H1 (cell line): ENCODE data around the gene RIMBP2. TPM values are rescaled to one million over a fixed set of nuclear protein-coding genes. Genes with fewer than 3 reads are reported as not detected.

ENCODE experiments used
- CTCF ChIA-PET: fragments of 300-600 bp; sonication (Branson Sonifier 250); formaldehyde crosslinking; loops from one replicate; lab custom pipeline; 2021; ENCODE audit not compliant: partially characterized antibody; lab: Charles Lee
- POLR2A ChIA-PET: fragments of 300-600 bp; sonication (Branson Sonifier 250); formaldehyde crosslinking; loops from one replicate; lab custom pipeline; 2021; ENCODE audit warnings: inconsistent platforms; ENCODE audit not compliant: partially characterized antibody; lab: Charles Lee
- DNase-seq, 2 experiments: peaks; one replicate each; pipeline versions ENCODE4 v3.0.0 to v3.0.0-alpha.2; 2010 to 2022; ENCODE audit warnings: low spot score in 2 of 2, low read depth in 1 of 2, mixed read lengths in 1 of 2
- FAIRE-seq: peaks from 2 replicates; lab custom pipeline; 2011; peaks lifted over from hg19 to GRCh38; lab: Jason Lieb, UNC
- H2AFZ ChIP-seq: 2 replicates; pipeline ENCODE4 v1.8.1; 2012; ENCODE audit warnings: low read length, inconsistent platforms
- H2AK5ac ChIP-seq: 2 replicates; pipeline ENCODE4 v1.6.1; 2013; ENCODE audit warnings: low read depth, low read length
- H2BK120ac ChIP-seq: replicated peaks from 2 replicates; pipeline ENCODE3; 2013; ENCODE audit warnings: low read depth, low read length, inconsistent platforms
- H2BK12ac ChIP-seq: 2 replicates; pipeline ENCODE4 v1.6.1; 2013; ENCODE audit warnings: low read depth, low read length
- H2BK15ac ChIP-seq: 2 replicates; pipeline ENCODE4 v1.6.1; 2013; ENCODE audit warnings: low read length
- H2BK20ac ChIP-seq: 2 replicates; pipeline ENCODE4 v1.6.1; 2013; ENCODE audit warnings: low read length
- H2BK5ac ChIP-seq: 2 replicates; pipeline ENCODE4 v1.6.1; 2013; ENCODE audit warnings: low read depth, low read length
- H3K14ac ChIP-seq: 2 replicates; pipeline ENCODE4 v1.6.1; 2013; ENCODE audit warnings: inconsistent platforms; ENCODE audit not compliant: insufficient read length
- H3K18ac ChIP-seq: 2 replicates; pipeline ENCODE4 v1.6.1; 2013; ENCODE audit warnings: low read length; ENCODE audit errors: extremely low read depth
- H3K23ac ChIP-seq: 2 replicates; pipeline ENCODE4 v1.6.1; 2013; ENCODE audit warnings: inconsistent platforms; ENCODE audit not compliant: insufficient read length
- H3K23me2 ChIP-seq: 2 replicates; pipeline ENCODE4 v1.6.1; 2013; ENCODE audit warnings: low read depth, low read length
- H3K27ac ChIP-seq: 2 replicates; pipeline ENCODE4 v1.6.1; 2011; ENCODE audit warnings: low read depth, low read length, inconsistent platforms
- H3K27me3 ChIP-seq, 4 experiments: replicated peaks in 1 of 4; 1 replicate in 1 of 4; 2 replicates in 3 of 4; pipeline versions ENCODE4 v1.6.1 to v1.8.1; 2011 to 2013; ENCODE audit warnings: low read length in 3 of 4, mild to moderate bottlenecking in 3 of 4, inconsistent platforms in 2 of 4, mixed read lengths in 2 of 4, moderate library complexity in 1 of 4; ENCODE audit not compliant: control insufficient read depth in 3 of 4, insufficient read depth in 3 of 4; ENCODE audit errors: extremely low read depth in 1 of 4
- H3K36me3 ChIP-seq, 4 experiments: 2 replicates each; pipeline versions ENCODE4 v1.6.1 to v1.8.1; 2011 to 2013; ENCODE audit warnings: mild to moderate bottlenecking in 4 of 4, low read length in 3 of 4, moderate library complexity in 2 of 4, control low read depth in 1 of 4, inconsistent platforms in 1 of 4; ENCODE audit not compliant: insufficient read depth in 4 of 4, control insufficient read depth in 2 of 4
- H3K4ac ChIP-seq: replicated peaks from 2 replicates; pipeline ENCODE3; 2013; ENCODE audit warnings: low read length, low read depth, mixed read lengths, inconsistent platforms; ENCODE audit not compliant: insufficient read length
- H3K4me1 ChIP-seq, 4 experiments: replicated peaks in 1 of 4; 1 replicate in 1 of 4; 2 replicates in 3 of 4; pipeline versions ENCODE4 v1.6.1 to v1.8.1; 2011 to 2013; ENCODE audit warnings: low read length in 3 of 4, inconsistent platforms in 2 of 4, mixed read lengths in 1 of 4; ENCODE audit not compliant: insufficient read depth in 4 of 4, control insufficient read depth in 3 of 4
- H3K4me2 ChIP-seq, 2 experiments: 2 replicates each; pipeline versions ENCODE4 v1.6.1 to v1.8.1; 2011 to 2013; ENCODE audit warnings: low read depth in 2 of 2, low read length in 2 of 2, control low read depth in 1 of 2, inconsistent platforms in 1 of 2, mild to moderate bottlenecking in 1 of 2; ENCODE audit not compliant: insufficient read depth in 1 of 2
- H3K4me3 ChIP-seq, 4 experiments: fragments of 200-600, 300-600 bp in 1 of 4; sonication (generic), shearing (Covaris generic), sonication (Bioruptor Twin) in 1 of 4; 2 replicates each; pipeline versions ENCODE4 v1.5.1 to v1.8.1; 2011 to 2016; ENCODE audit warnings: low read length in 4 of 4, low read depth in 3 of 4, control low read depth in 2 of 4, inconsistent platforms in 2 of 4, mild to moderate bottlenecking in 2 of 4, mixed read lengths in 1 of 4, moderate library complexity in 1 of 4; ENCODE audit not compliant: insufficient read depth in 2 of 4; ENCODE audit errors: extremely low read depth in 1 of 4
- H3K56ac ChIP-seq: replicated peaks from 2 replicates; pipeline ENCODE3; 2013; ENCODE audit warnings: low read depth, mild to moderate bottlenecking, mixed read lengths, low read length, inconsistent platforms; ENCODE audit not compliant: insufficient read length
- H3K79me1 ChIP-seq: 2 replicates; pipeline ENCODE4 v1.6.1; 2013; ENCODE audit warnings: low read depth, low read length, control low read depth
- H3K79me2 ChIP-seq, 2 experiments: 2 replicates each; pipeline versions ENCODE4 v1.6.1 to v1.8.1; 2012 to 2013; ENCODE audit warnings: low read length in 2 of 2, mild to moderate bottlenecking in 2 of 2, inconsistent platforms in 1 of 2; ENCODE audit not compliant: insufficient read depth in 2 of 2, control insufficient read depth in 1 of 2
- H3K9ac ChIP-seq, 4 experiments: replicated peaks in 1 of 4; 1 replicate in 1 of 4; 2 replicates in 3 of 4; pipeline versions ENCODE4 v1.6.1 to v1.8.1; 2011 to 2013; ENCODE audit warnings: low read depth in 3 of 4, low read length in 3 of 4, control low read depth in 2 of 4, mild to moderate bottlenecking in 2 of 4, moderate library complexity in 2 of 4, inconsistent platforms in 1 of 4; ENCODE audit errors: extremely low read depth in 1 of 4
- H3K9me3 ChIP-seq, 2 experiments: 2 replicates each; pipeline versions ENCODE4 v1.6.1 to v1.8.1; 2012 to 2013; ENCODE audit warnings: mild to moderate bottlenecking in 2 of 2, moderate library complexity in 2 of 2, control low read depth in 1 of 2, inconsistent platforms in 1 of 2, low read depth in 1 of 2, low read length in 1 of 2, mixed read lengths in 1 of 2; ENCODE audit not compliant: insufficient read depth in 2 of 2
- H4K20me1 ChIP-seq, 2 experiments: replicated peaks in 1 of 2; 2 replicates each; pipeline versions ENCODE3 to v1.8.1; 2011 to 2013; ENCODE audit warnings: inconsistent platforms in 2 of 2, low read length in 2 of 2, mild to moderate bottlenecking in 1 of 2; ENCODE audit not compliant: insufficient read depth in 2 of 2, control insufficient read depth in 1 of 2
- H4K5ac ChIP-seq: 2 replicates; pipeline ENCODE4 v1.6.1; 2013; ENCODE audit warnings: low read length, low read depth, mixed read lengths, inconsistent platforms; ENCODE audit not compliant: insufficient read length
- H4K8ac ChIP-seq: 2 replicates; pipeline ENCODE4 v1.8.0; 2013; ENCODE audit warnings: mild to moderate bottlenecking, moderate library complexity, low read length, inconsistent platforms; ENCODE audit not compliant: insufficient read depth; ENCODE audit errors: extremely low read depth
- H4K91ac ChIP-seq: replicated peaks from 2 replicates; pipeline ENCODE3; 2013; ENCODE audit warnings: low read length, mixed read lengths, inconsistent platforms; ENCODE audit not compliant: insufficient read length
- EP300 ChIP-seq, 2 experiments: IDR thresholded peaks; 1 replicate in 1 of 2; 2 replicates in 1 of 2; pipeline ENCODE4 v1.6.1; 2011 to 2012; ENCODE audit warnings: low read depth in 2 of 2, low read length in 2 of 2, mild to moderate bottlenecking in 2 of 2, borderline replicate concordance in 1 of 2, inconsistent platforms in 1 of 2, moderate library complexity in 1 of 2
- GTF2F1 ChIP-seq: IDR thresholded peaks from 2 replicates; pipeline ENCODE4 v1.6.1; 2012; ENCODE audit warnings: low read depth, low read length, improper control_type of control experiment, borderline replicate concordance
- NANOG ChIP-seq: IDR thresholded peaks from 2 replicates; pipeline ENCODE4 v1.6.1; 2011; ENCODE audit warnings: low read length, low read depth, mild to moderate bottlenecking, inconsistent platforms; ENCODE audit not compliant: insufficient read depth, poor library complexity, severe bottlenecking
- SP2 ChIP-seq: IDR thresholded peaks from 2 replicates; pipeline ENCODE4 v1.6.1; 2012; ENCODE audit warnings: mild to moderate bottlenecking, low read length, inconsistent platforms
- WGBS, 2 experiments: shearing (Covaris generic) in 1 of 2; methylation state at CpG; one replicate each; pipeline versions ENCODE4 v1.1.6 to v1.1.7; 2013 to 2015; ENCODE audit warnings: low lambda C conversion rate in 2 of 2, mixed read lengths in 2 of 2, inconsistent platforms in 1 of 2, low coverage in 1 of 2, missing lambda C conversion rate in 1 of 2; ENCODE audit not compliant: insufficient replicate concordance in 2 of 2, insufficient coverage in 1 of 2, insufficient read length in 1 of 2; ENCODE audit errors: extremely low coverage in 1 of 2, missing lambda C conversion rate in 1 of 2; 5-methylcytosine and 5-hydroxymethylcytosine counted together
- polyA plus RNA-seq, 7 experiments: library from polyadenylated mRNA; depleted of rRNA in 3 of 7; stranded (reverse) in 5 of 7; unstranded in 2 of 7; fragments of >200 nt in 5 of 7; fragments of 200-250 nt in 2 of 7; gene quantifications; 1 replicate in 5 of 7; 2 replicates in 1 of 7; 4 replicates in 1 of 7; pipeline versions ENCODE4 v1.2.1 to v1.2.3, GENCODE V29; 2011 to 2013; ENCODE audit warnings: missing spikeins in 2 of 7, mixed read lengths in 2 of 7
- total RNA-seq: library from RNA; stranded (reverse); fragmentation: NEBNext Ultra II Directional; extraction: Animal tissue kit (Norgen Biotek cat#: 25700); gene quantifications from 2 replicates; pipeline ENCODE4 v1.2.1, GENCODE V29; 2021
- TF ChIP-seq, protein P1 (sequence below): IDR thresholded peaks from 2 replicates; pipeline ENCODE4 v1.6.1; 2012; ENCODE audit warnings: low read length, inconsistent platforms

The RIMBP2 gene
- total and polyA plus RNA-seq, 2 of the 8 experiments (the other 6 are each of a cell fraction or from before 2014, with no cell fraction given): 0.18 to 0.65 TPM

DNA sequence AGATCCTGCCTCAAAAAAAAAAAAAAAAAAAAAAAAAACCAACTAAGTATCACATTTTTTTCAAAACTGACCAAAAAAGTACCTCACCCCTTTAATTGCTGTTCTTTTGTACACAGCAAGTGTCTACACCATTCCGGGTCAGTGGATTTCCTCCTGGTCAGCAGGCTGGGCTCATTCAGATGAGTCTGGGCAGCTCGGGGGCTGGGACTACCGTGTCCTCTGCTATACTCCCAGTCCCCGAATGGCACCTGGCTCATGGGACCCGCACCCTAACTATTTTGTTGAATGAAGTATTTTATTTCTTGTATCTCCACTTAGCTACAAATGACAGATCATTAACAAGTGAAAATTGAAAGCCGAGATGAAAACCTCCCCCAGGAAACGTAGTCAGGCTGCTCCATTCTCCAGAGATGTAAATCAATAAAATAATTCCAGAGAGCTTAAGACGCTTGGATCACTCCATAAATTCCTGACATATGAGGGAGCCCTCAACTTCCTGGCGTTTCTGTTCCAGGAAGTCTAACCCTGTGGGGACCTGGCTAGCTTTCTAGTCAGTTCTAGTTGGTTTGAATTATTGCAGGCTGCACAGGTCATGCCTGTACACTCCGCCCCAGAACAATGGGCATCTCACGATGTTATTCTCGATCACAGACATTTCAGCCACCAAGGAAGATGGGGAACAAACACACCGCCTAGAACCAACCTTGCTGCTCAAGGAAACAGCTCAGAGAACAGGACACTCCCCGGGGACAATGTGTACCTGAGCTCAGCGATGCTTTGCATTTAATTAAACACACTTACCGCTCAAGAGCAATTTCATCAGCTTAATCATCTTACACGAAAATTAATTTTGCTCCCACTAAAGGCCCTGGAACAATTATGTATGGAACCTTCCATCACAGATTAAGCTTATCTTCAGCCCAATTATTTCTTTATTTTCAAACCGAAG, 76.3 kb downstream of the RIMBP2 start:
- no peak overlapping the region for H4K91ac ChIP-seq
- no peak overlapping the region for H3K4me3 ChIP-seq
- DNase-seq (no peak), FAIRE-seq (no peak)
- no peak overlapping the region for H4K5ac ChIP-seq
- H3K56ac ChIP-seq: no peak overlapping the region
- WGBS, 2 experiments: 92% methylated on average over 18 of the region's 18 CpGs; no CpG with 5 or more reads in 1 of the 2 experiments
- no peak overlapping the region for H3K14ac ChIP-seq
- H2BK12ac ChIP-seq: no peak overlapping the region
- no peak overlapping the region for H2AK5ac ChIP-seq
- H2BK20ac ChIP-seq: no peak overlapping the region
- no peak overlapping the region for H2BK120ac ChIP-seq
- peaks cover 0 to 2% (median 0%) of the 10 kb centered on the region in 4 experiments; a peak in 1 of 7 replicates for H3K4me1 ChIP-seq
- no peak overlapping the region for H2BK15ac ChIP-seq
- H3K36me3 ChIP-seq: no peaks in the 10 kb centered on the region
- H3K79me2 ChIP-seq: no peaks in the 10 kb centered on the region
- POLR2A ChIA-PET: interaction anchor here (0.8 kb wide), 1 partner anchor 126 kb away, joined by 3 read pairs; no protein-coding TSS in a partner anchor
- CTCF ChIA-PET: no interaction called here
- H3K18ac ChIP-seq: no peak overlapping the region
- no peak overlapping the region for H3K4me2 ChIP-seq
- H3K27ac ChIP-seq: no peak overlapping the region
- H4K20me1 ChIP-seq: no peaks in the 10 kb centered on the region
- H3K4ac ChIP-seq: no peak overlapping the region
- H3K23me2 ChIP-seq: no peaks in the 10 kb centered on the region
- H3K9ac ChIP-seq: no peak overlapping the region
- no peak overlapping the region for H4K8ac ChIP-seq
- no peak overlapping the region for H3K23ac ChIP-seq
- no peaks in the 10 kb centered on the region for H3K79me1 ChIP-seq
- no peak overlapping the region for H2AFZ ChIP-seq
- peaks cover 0 to 3% (median 1%) of the 10 kb centered on the region in 4 experiments; a peak in 3 of 7 replicates for H3K27me3 ChIP-seq
- H2BK5ac ChIP-seq: no peak overlapping the region
- TF ChIP-seq EP300 (IDR thresholded peaks at IDR 0.05; ENCODE audit: borderline replicate concordance in 1 of 2, low read depth in 2 of 2, low read length in 2 of 2) (no peak), NANOG (no peak), GTF2F1 (no peak), SP2 (no peak)
- TF ChIP-seq, protein P1, sequence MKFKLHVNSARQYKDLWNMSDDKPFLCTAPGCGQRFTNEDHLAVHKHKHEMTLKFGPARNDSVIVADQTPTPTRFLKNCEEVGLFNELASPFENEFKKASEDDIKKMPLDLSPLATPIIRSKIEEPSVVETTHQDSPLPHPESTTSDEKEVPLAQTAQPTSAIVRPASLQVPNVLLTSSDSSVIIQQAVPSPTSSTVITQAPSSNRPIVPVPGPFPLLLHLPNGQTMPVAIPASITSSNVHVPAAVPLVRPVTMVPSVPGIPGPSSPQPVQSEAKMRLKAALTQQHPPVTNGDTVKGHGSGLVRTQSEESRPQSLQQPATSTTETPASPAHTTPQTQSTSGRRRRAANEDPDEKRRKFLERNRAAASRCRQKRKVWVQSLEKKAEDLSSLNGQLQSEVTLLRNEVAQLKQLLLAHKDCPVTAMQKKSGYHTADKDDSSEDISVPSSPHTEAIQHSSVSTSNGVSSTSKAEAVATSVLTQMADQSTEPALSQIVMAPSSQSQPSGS: no peak
- H3K9me3 ChIP-seq: peaks cover 0 to 5% of the 10 kb centered on the region in 2 experiments; a peak in 1 of 4 replicates
